ENCODE measurements around the gene ZNF26.
A peak's percentile ranks its signal among the peaks of the same experiment; 100 is the strongest.

The ZNF26 gene

GRCh38 chr12:133026996-133027395, 40.8 kb downstream of the ZNF26 start:
- Histone ChIP-seq H3K27me3 (ENCODE audit: low read depth, low read length) (no peaks in the 10 kb centered on the region), H3K4me1 (ENCODE audit: low read length) (no peaks in the 10 kb centered on the region), H3K4me3 (ENCODE audit: low read length) (no peak overlapping the region), H3K9ac (ENCODE audit: low read length) (no peak overlapping the region), H3K9me3 (ENCODE audit: insufficient read depth, low read length) (peaks cover 8% of the 10 kb centered on the region; the same call in 1 of the 2 replicates), H4K20me1 (ENCODE audit: insufficient read depth, low read length) (no peaks in the 10 kb centered on the region), H3K79me2 (ENCODE audit: low read length) (no peaks in the 10 kb centered on the region), H2AFZ (ENCODE audit: low read depth, low read length) (no peak overlapping the region), H3K27ac (ENCODE audit: low read length) (no peak overlapping the region), H3K36me3 (replicated peaks; ENCODE audit: low read depth, low read length) (peaks cover 27% of the 10 kb centered on the region), H3K4me2 (ENCODE audit: low read length) (no peak overlapping the region)
- no peak for TF ChIP-seq CTCF (IDR thresholded peaks at IDR 0.05; ENCODE audit: low read depth, low read length)
- TF ChIP-seq EZH2phosphoT487 (IDR thresholded peaks at IDR 0.05; ENCODE audit: low read depth), result no peak

- H3K36me3 ChIP-seq (replicated peaks; ENCODE audit: low read depth, low read length), result peaks cover 45% of the 10 kb centered on the region
- H3K4me1 ChIP-seq (ENCODE audit: low read length), result 0 out of 2 replicates have a peak, but pooled peaks cover 3% of the 10 kb centered on the region
- H3K27ac ChIP-seq (ENCODE audit: low read length), result peak within 1 kb of the TSS; percentile 80
- H4K20me1 ChIP-seq (ENCODE audit: insufficient read depth, low read length), result no peaks in the 10 kb centered on the region
- peaks cover 48% of the 10 kb centered on the region for H3K79me2 ChIP-seq (ENCODE audit: low read length)
- peak within 1 kb of the TSS; percentile 84 for H3K9ac ChIP-seq (ENCODE audit: low read length)
- peak within 1 kb of the TSS; percentile 86 for H2AFZ ChIP-seq (ENCODE audit: low read depth, low read length)
- H3K9me3 ChIP-seq (ENCODE audit: insufficient read depth, low read length), result peaks cover 55% of the 10 kb centered on the region
- TF ChIP-seq CTCF (IDR thresholded peaks at IDR 0.05; ENCODE audit: low read depth, low read length), result no peak
- TF ChIP-seq EZH2phosphoT487 (IDR thresholded peaks at IDR 0.05; ENCODE audit: low read depth), result no peak
- H3K4me3 ChIP-seq (ENCODE audit: low read length), result peak within 1 kb of the TSS; percentile 87
- peak within 1 kb of the TSS; percentile 70 for H3K4me2 ChIP-seq (ENCODE audit: low read length)
- no peaks in the 10 kb centered on the region for H3K27me3 ChIP-seq (ENCODE audit: low read depth, low read length)
Measured at GRCh38 chr12:133037207-133038005, 51.2 kb downstream of the ZNF26 start, which contains the start of gene ZNF84. TSS of gene ZNF84 (plus strand) at chr12:133037509. CDS start at chr12:133041468, 3,959 bp downstream.

GRCh38 chr12:133038118-133038709, 52.0 kb downstream of the ZNF26 start:
- TF ChIP-seq CTCF (IDR thresholded peaks at IDR 0.05; ENCODE audit: low read depth, low read length) (no peak), EZH2phosphoT487 (IDR thresholded peaks at IDR 0.05; ENCODE audit: low read depth) (no peak)
- peak overlapping the region; percentile 86; the same call in 1 of the 2 replicates for H2AFZ ChIP-seq (ENCODE audit: low read depth, low read length)

GRCh38 chr12:133046698-133047097, 60.5 kb downstream of the ZNF26 start:
- Histone ChIP-seq H3K9me3 (ENCODE audit: insufficient read depth, low read length) (peaks cover 81% of the 10 kb centered on the region), H3K79me2 (ENCODE audit: low read length) (peaks cover 20% of the 10 kb centered on the region)
- TF ChIP-seq EZH2phosphoT487 (IDR thresholded peaks at IDR 0.05; ENCODE audit: low read depth), result no peak
- no peak for TF ChIP-seq CTCF (IDR thresholded peaks at IDR 0.05; ENCODE audit: low read depth, low read length)

More at GRCh38 chr12:133038118-133038709, 52.0 kb downstream of the ZNF26 start:
- Histone ChIP-seq H3K27ac (ENCODE audit: low read length) (peak overlapping the region; percentile 80), H3K4me2 (ENCODE audit: low read length) (peak overlapping the region; percentile 70), H3K9me3 (ENCODE audit: insufficient read depth, low read length) (peaks cover 62% of the 10 kb centered on the region), H3K36me3 (replicated peaks; ENCODE audit: low read depth, low read length) (peaks cover 53% of the 10 kb centered on the region), H3K27me3 (ENCODE audit: low read depth, low read length) (no peaks in the 10 kb centered on the region), H3K4me3 (ENCODE audit: low read length) (peak overlapping the region; percentile 87), H3K9ac (ENCODE audit: low read length) (peak overlapping the region; percentile 84), H4K20me1 (ENCODE audit: insufficient read depth, low read length) (no peaks in the 10 kb centered on the region), H3K79me2 (ENCODE audit: low read length) (peaks cover 53% of the 10 kb centered on the region), H3K4me1 (ENCODE audit: low read length) (0 out of 2 replicates have a peak, but pooled peaks cover 3% of the 10 kb centered on the region)

More at GRCh38 chr12:133046698-133047097, 60.5 kb downstream of the ZNF26 start:
- no peak overlapping the region for H3K9ac ChIP-seq (ENCODE audit: low read length)
- H3K27ac ChIP-seq (ENCODE audit: low read length), result no peak overlapping the region
- H3K36me3 ChIP-seq (replicated peaks; ENCODE audit: low read depth, low read length), result peaks cover 97% of the 10 kb centered on the region
- no peaks in the 10 kb centered on the region for H3K27me3 ChIP-seq (ENCODE audit: low read depth, low read length)
- no peak overlapping the region for H2AFZ ChIP-seq (ENCODE audit: low read depth, low read length)
- no peak overlapping the region for H3K4me2 ChIP-seq (ENCODE audit: low read length)
- no peaks in the 10 kb centered on the region for H3K4me1 ChIP-seq (ENCODE audit: low read length)
- H3K4me3 ChIP-seq (ENCODE audit: low read length), result no peak overlapping the region
- H4K20me1 ChIP-seq (ENCODE audit: insufficient read depth, low read length), result no peaks in the 10 kb centered on the region
